ENCODE results near the gene CHID1. TPM values are rescaled to one million over a fixed set of nuclear protein-coding genes. Genes with fewer than 3 reads are reported as not detected.

The CHID1 gene
- total RNA-seq, 1 experiment from 2014 or later = 85.6 TPM

- intact Hi-C loops (cut with micrococcal nuclease; ENCODE audit: unreplicated experiment) = no loop called here
- no TSS peak for BruUV-seq (replicated peaks)
- ChIA-PET CTCF (no interaction called here), POLR2A (ENCODE audit: unreplicated experiment) (interaction anchor here (0.6 kb wide), 1 partner anchor 45 kb away, joined by 4 read pairs; no protein-coding TSS in a partner anchor)
- Histone ChIP-seq H3K79me2 (ENCODE audit: low read depth) (peaks cover 14% of the 10 kb centered on the region), H3K27me3 (ENCODE audit: insufficient read depth, low read depth) (no peaks in the 10 kb centered on the region), H4K20me1 (ENCODE audit: insufficient read depth) (no peaks in the 10 kb centered on the region), H3K27ac (no peak overlapping the region), H3K9me3 (ENCODE audit: insufficient read depth, low read depth) (no peaks in the 10 kb centered on the region), H3K4me3 (no peak overlapping the region), H2AFZ (no peak overlapping the region), H3F3A (ENCODE audit: insufficient read depth, low read depth) (no peaks in the 10 kb centered on the region), H3K9me2 (ENCODE audit: insufficient read depth) (no peaks in the 10 kb centered on the region), H3K4me2 (no peak overlapping the region), H3K4me1 (replicated peaks; ENCODE audit: insufficient read depth) (peaks cover 10% of the 10 kb centered on the region), H3K36me3 (ENCODE audit: low read depth) (no peaks in the 10 kb centered on the region)
- TF ChIP-seq EZH2 (IDR thresholded peaks at IDR 0.05; ENCODE audit: low read depth) = no peak
- TF ChIP-seq CTCF (conservative IDR thresholded peaks at IDR 0.05) = no peak
- no peak for DNase-seq
These were observed 34.3 kb upstream of the CHID1 start for GRCh38 chr11:944711-945470.

GRCh38 chr11:942823-943222 is 32.2 kb upstream of the CHID1 start:
- POLR2A ChIA-PET (ENCODE audit: unreplicated experiment) = no interaction called here
- H3K4me2 ChIP-seq = peak overlapping the region; percentile 31; the same call in 1 of the 2 replicates

GRCh38 chr11:940496-941135 is 30.0 kb upstream of the CHID1 start:
- TF ChIP-seq EZH2 (IDR thresholded peaks at IDR 0.05; ENCODE audit: low read depth) (no peak), CTCF (conservative IDR thresholded peaks at IDR 0.05) (no peak)
- Histone ChIP-seq H3F3A (ENCODE audit: insufficient read depth, low read depth) (no peaks in the 10 kb centered on the region), H3K4me2 (no peak overlapping the region), H3K27me3 (ENCODE audit: insufficient read depth, low read depth) (no peaks in the 10 kb centered on the region), H3K9me3 (ENCODE audit: insufficient read depth, low read depth) (no peaks in the 10 kb centered on the region), H3K36me3 (ENCODE audit: low read depth) (no peaks in the 10 kb centered on the region), H3K4me1 (replicated peaks; ENCODE audit: insufficient read depth) (peaks cover 10% of the 10 kb centered on the region), H3K4me3 (no peak overlapping the region), H4K20me1 (ENCODE audit: insufficient read depth) (no peaks in the 10 kb centered on the region), H3K79me2 (ENCODE audit: low read depth) (peaks cover 14% of the 10 kb centered on the region), H3K27ac (no peak overlapping the region), H2AFZ (no peak overlapping the region), H3K9me2 (ENCODE audit: insufficient read depth) (no peaks in the 10 kb centered on the region)
- DNase-seq = no peak
- ChIA-PET CTCF (no interaction called here), POLR2A (ENCODE audit: unreplicated experiment) (no interaction called here)
- BruUV-seq (replicated peaks) = no TSS peak
- intact Hi-C loops (cut with micrococcal nuclease; ENCODE audit: unreplicated experiment) = no loop called here

More at GRCh38 chr11:942823-943222, 32.2 kb upstream of the CHID1 start:
- BruUV-seq (replicated peaks) = no TSS peak
- no peak for TF ChIP-seq EZH2 (IDR thresholded peaks at IDR 0.05; ENCODE audit: low read depth)
- TF ChIP-seq CTCF (conservative IDR thresholded peaks at IDR 0.05) = no peak
- no peak overlapping the region for H3K4me3 ChIP-seq
- no peaks in the 10 kb centered on the region for H4K20me1 ChIP-seq (ENCODE audit: insufficient read depth)
- CTCF ChIA-PET = no interaction called here
- H3F3A ChIP-seq (ENCODE audit: insufficient read depth, low read depth) = no peaks in the 10 kb centered on the region
- H3K36me3 ChIP-seq (ENCODE audit: low read depth) = no peaks in the 10 kb centered on the region
- no peaks in the 10 kb centered on the region for H3K27me3 ChIP-seq (ENCODE audit: insufficient read depth, low read depth)
- peaks cover 10% of the 10 kb centered on the region for H3K4me1 ChIP-seq (replicated peaks; ENCODE audit: insufficient read depth)
- no peaks in the 10 kb centered on the region for H3K9me2 ChIP-seq (ENCODE audit: insufficient read depth)
- H3K9me3 ChIP-seq (ENCODE audit: insufficient read depth, low read depth) = no peaks in the 10 kb centered on the region
- DNase-seq = no peak
- intact Hi-C loops (cut with micrococcal nuclease; ENCODE audit: unreplicated experiment) = no loop called here
- H2AFZ ChIP-seq = no peak overlapping the region
- peak overlapping the region; percentile 55 for H3K27ac ChIP-seq
- H3K79me2 ChIP-seq (ENCODE audit: low read depth) = peaks cover 14% of the 10 kb centered on the region

Data from PC-9 (cell line).